Activated naive CD8-positive, alpha-beta T cell treated with anti-CD3 and anti-CD28 coated beads for 36 hours (primary cell): Measurements from ENCODE around the gene UBE2I. TPM values are rescaled to one million over a fixed set of nuclear protein-coding genes. Genes with fewer than 3 reads are reported as not detected.

Experiments
- DNase-seq: peaks from one replicate; pipeline ENCODE4 v3.0.0; 2021
- H3K27ac Mint-ChIP-seq: one replicate; pipeline ENCODE4 v1.8.0; 2022; ENCODE audit warnings: mild to moderate bottlenecking, moderate library complexity, mixed read lengths
- H3K27me3 Mint-ChIP-seq: one replicate; pipeline ENCODE4 v1.8.0; 2022; ENCODE audit warnings: mild to moderate bottlenecking, mixed read lengths
- H3K36me3 Mint-ChIP-seq: one replicate; pipeline ENCODE4 v1.8.0; 2021; ENCODE audit warnings: mild to moderate bottlenecking, mixed read lengths
- H3K4me1 Mint-ChIP-seq: one replicate; pipeline ENCODE4 v1.8.0; 2021; ENCODE audit warnings: mixed read lengths
- H3K4me3 Mint-ChIP-seq: one replicate; pipeline ENCODE4 v1.8.0; 2022; ENCODE audit warnings: mild to moderate bottlenecking, moderate library complexity, mixed read lengths
- H3K9me3 Mint-ChIP-seq: one replicate; pipeline ENCODE4 v1.8.0; 2022; ENCODE audit warnings: mixed read lengths
- total RNA-seq, 2 experiments: library from RNA; stranded (reverse); gene quantifications; one replicate each; pipeline ENCODE4 v1.2.3, GENCODE V29; 2021

Gene UBE2I
- total RNA-seq, 2 experiments from 2014 or later: 280 to 282 TPM

- DNase-seq: no peak
- Mint-ChIP-seq H3K36me3 (peaks cover 25% of the 10 kb centered on the region), H3K4me3 (peak overlapping the region; percentile 32), H3K27ac (peak overlapping the region; percentile 28), H3K4me1 (peaks cover 18% of the 10 kb centered on the region), H3K9me3 (peaks cover 6% of the 10 kb centered on the region), H3K27me3 (no peaks in the 10 kb centered on the region)
These were observed 3.0 kb downstream of the UBE2I start for GRCh38 chr16:1312467-1312816.

- no peak for DNase-seq
- Mint-ChIP-seq H3K36me3 (peaks cover 29% of the 10 kb centered on the region), H3K4me3 (peak overlapping the region; percentile 23), H3K27ac (peak overlapping the region; percentile 28), H3K9me3 (peaks cover 5% of the 10 kb centered on the region), H3K27me3 (no peaks in the 10 kb centered on the region), H3K4me1 (peaks cover 18% of the 10 kb centered on the region)
These were observed 3.5 kb downstream of the UBE2I start for GRCh38 chr16:1312903-1313302.

GRCh38 chr16:1313721-1314369, 4.4 kb downstream of the UBE2I start:
- peaks cover 28% of the 10 kb centered on the region for H3K36me3 Mint-ChIP-seq
- no peaks in the 10 kb centered on the region for H3K9me3 Mint-ChIP-seq
- no peak for DNase-seq
- peaks cover 18% of the 10 kb centered on the region for H3K4me1 Mint-ChIP-seq
- no peak overlapping the region for H3K27ac Mint-ChIP-seq
- H3K27me3 Mint-ChIP-seq: no peaks in the 10 kb centered on the region
- no peak overlapping the region for H3K4me3 Mint-ChIP-seq

DNA sequence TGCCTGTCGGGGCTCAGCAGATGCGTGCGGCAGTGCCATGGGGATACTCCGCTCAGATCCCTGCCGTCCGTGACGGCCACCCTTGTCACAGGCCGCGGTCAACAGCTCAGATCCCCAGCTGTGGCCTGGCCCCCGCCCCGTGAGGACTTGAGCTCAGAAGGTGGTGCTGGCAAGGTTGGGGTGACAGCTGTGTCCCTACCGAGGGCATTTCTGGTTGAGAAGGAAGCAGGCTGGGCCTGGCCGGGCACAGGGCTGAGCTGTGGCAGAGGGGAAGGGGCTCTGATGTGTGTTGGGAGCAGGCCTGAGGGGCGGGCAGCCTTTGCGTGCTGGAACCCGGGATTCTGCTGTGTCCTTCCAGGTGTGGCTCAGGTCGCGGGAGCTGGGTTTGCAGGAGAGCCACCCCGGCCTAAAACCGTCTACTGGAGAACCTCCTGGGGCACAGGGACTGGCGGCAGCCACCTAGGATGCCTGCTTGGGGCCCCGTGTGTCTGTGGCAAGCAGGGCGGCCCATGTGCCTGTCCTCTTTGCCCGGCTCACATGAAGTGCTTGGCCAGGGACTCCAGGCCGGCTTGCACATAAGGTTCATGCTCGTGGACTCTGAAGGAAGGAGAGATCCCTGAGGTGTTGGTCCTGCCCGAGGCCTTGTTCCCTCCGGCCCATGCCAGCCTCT, 5.1 kb downstream of the UBE2I start:
- no peak for DNase-seq
- H3K9me3 Mint-ChIP-seq: no peaks in the 10 kb centered on the region
- no peak overlapping the region for H3K27ac Mint-ChIP-seq
- peaks cover 18% of the 10 kb centered on the region for H3K4me1 Mint-ChIP-seq
- peaks cover 32% of the 10 kb centered on the region for H3K36me3 Mint-ChIP-seq
- H3K27me3 Mint-ChIP-seq: no peaks in the 10 kb centered on the region
- H3K4me3 Mint-ChIP-seq: no peak overlapping the region

GRCh38 chr16:1315081-1316032, 5.9 kb downstream of the UBE2I start:
- Mint-ChIP-seq H3K9me3 (no peaks in the 10 kb centered on the region), H3K36me3 (peaks cover 33% of the 10 kb centered on the region), H3K4me1 (peaks cover 17% of the 10 kb centered on the region), H3K27me3 (no peaks in the 10 kb centered on the region), H3K27ac (no peak overlapping the region), H3K4me3 (no peak overlapping the region)
- no peak for DNase-seq

GRCh38 chr16:1316033-1316405, 6.6 kb downstream of the UBE2I start:
- H3K36me3 Mint-ChIP-seq: peaks cover 27% of the 10 kb centered on the region

DNA sequence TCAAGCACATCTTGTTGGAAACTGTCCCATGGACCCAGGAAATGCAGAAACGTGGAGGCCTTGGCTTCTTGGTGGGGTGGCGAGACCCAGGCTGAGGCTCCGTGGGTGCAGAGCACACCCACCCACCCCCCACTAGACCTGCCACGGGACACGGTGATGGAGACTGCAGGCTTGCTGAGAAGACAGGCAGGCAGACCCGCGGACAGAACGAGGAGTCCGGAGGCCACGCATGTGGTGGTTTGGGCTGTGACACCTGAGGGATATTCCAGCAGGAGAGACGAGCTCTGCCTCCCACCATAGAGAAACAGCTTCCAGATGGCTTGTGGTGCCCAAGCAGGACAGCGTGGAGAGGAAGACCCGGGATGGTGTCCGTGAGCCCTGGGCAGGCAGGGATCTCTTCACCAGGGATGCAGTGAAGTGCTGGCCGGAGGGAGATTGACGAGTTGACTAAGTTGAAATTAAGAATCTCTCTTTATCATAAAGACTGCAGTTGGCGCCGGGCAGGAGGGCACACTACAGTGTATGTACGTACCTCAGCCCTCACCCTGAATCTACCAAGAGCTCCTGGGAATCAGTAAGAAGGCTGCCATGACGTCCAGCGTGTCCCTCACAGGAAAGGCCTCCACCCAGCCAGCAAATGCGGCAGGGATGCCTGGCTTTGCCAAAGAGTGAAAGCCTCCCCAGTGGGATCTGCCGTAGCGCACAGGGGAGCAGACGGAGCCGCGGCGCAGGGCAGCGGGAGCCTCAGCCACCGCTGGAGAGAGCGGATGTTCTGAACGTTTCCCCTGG, 8.2 kb downstream of the UBE2I start:
- Mint-ChIP-seq H3K9me3 (no peaks in the 10 kb centered on the region), H3K4me3 (no peak overlapping the region), H3K27me3 (no peaks in the 10 kb centered on the region), H3K4me1 (peaks cover 7% of the 10 kb centered on the region), H3K36me3 (peaks cover 24% of the 10 kb centered on the region), H3K27ac (no peak overlapping the region)
- no peak for DNase-seq

More at GRCh38 chr16:1316033-1316405, 6.6 kb downstream of the UBE2I start:
- DNase-seq: no peak
- H3K4me3 Mint-ChIP-seq: no peak overlapping the region
- H3K27ac Mint-ChIP-seq: no peak overlapping the region
- no peaks in the 10 kb centered on the region for H3K27me3 Mint-ChIP-seq
- peaks cover 12% of the 10 kb centered on the region for H3K4me1 Mint-ChIP-seq
- H3K9me3 Mint-ChIP-seq: no peaks in the 10 kb centered on the region

- peaks cover 26% of the 10 kb centered on the region for H3K36me3 Mint-ChIP-seq
- no peak for DNase-seq
- no peak overlapping the region for H3K27ac Mint-ChIP-seq
- H3K4me3 Mint-ChIP-seq: no peak overlapping the region
- H3K27me3 Mint-ChIP-seq: no peaks in the 10 kb centered on the region
- H3K9me3 Mint-ChIP-seq: no peaks in the 10 kb centered on the region
- peaks cover 3% of the 10 kb centered on the region for H3K4me1 Mint-ChIP-seq
These were observed 8.8 kb downstream of the UBE2I start for GRCh38 chr16:1318268-1318545.

DNA sequence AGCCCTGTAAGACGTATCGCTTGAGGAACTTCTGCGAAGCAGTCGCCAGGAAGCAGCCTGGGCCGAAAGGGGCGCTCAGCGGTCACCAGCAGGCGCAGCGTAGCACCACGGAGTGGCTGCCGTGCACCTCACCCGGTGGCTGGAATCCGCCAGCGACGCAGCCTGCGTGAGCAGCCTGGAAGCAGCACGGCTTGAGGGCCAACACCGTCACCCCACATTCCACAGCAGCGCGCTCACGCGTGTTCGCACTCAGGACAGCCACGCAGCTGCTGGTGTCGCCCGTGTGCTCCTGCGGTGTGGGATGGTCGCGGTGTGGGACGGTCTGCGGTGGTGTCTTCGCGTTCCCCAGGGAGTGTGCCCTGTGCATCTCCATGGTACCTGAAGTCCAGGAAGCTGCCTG, 9.6 kb downstream of the UBE2I start:
- Mint-ChIP-seq H3K9me3 (no peaks in the 10 kb centered on the region), H3K27ac (no peak overlapping the region), H3K27me3 (no peaks in the 10 kb centered on the region), H3K4me1 (peaks cover 3% of the 10 kb centered on the region), H3K4me3 (no peak overlapping the region), H3K36me3 (peaks cover 31% of the 10 kb centered on the region)
- DNase-seq: no peak

DNA sequence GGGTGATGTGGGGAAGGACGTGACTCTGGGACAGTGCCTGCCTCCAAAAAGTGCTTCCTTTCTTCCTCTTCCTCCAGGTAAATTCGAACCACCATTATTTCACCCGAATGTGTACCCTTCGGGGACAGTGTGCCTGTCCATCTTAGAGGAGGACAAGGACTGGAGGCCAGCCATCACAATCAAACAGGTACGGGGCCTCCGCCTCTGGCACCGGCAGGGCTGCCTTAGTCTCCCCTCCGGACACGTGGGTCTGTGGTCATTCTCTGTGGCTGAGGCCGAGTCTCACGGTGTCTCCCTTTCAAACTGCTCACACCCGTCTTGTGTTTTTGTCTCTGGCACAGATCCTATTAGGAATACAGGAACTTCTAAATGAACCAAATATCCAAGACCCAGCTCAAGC, 10.7 kb downstream of the UBE2I start:
- Mint-ChIP-seq H3K36me3 (peaks cover 31% of the 10 kb centered on the region), H3K27ac (peak overlapping the region; percentile 8), H3K4me3 (no peak overlapping the region), H3K4me1 (peaks cover 3% of the 10 kb centered on the region), H3K27me3 (no peaks in the 10 kb centered on the region), H3K9me3 (no peaks in the 10 kb centered on the region)
- no peak for DNase-seq

- Mint-ChIP-seq H3K9me3 (no peaks in the 10 kb centered on the region), H3K36me3 (peaks cover 29% of the 10 kb centered on the region), H3K4me3 (no peak overlapping the region), H3K27ac (no peak overlapping the region), H3K4me1 (peaks cover 3% of the 10 kb centered on the region), H3K27me3 (no peaks in the 10 kb centered on the region)
- DNase-seq: no peak
These were observed 11.3 kb downstream of the UBE2I start for GRCh38 chr16:1320658-1321240.

GRCh38 chr16:1322407-1322806, 13.0 kb downstream of the UBE2I start:
- no peak for DNase-seq
- Mint-ChIP-seq H3K36me3 (peaks cover 26% of the 10 kb centered on the region), H3K27me3 (no peaks in the 10 kb centered on the region), H3K9me3 (no peaks in the 10 kb centered on the region), H3K27ac (no peak overlapping the region), H3K4me1 (peaks cover 3% of the 10 kb centered on the region), H3K4me3 (no peak overlapping the region)

DNA sequence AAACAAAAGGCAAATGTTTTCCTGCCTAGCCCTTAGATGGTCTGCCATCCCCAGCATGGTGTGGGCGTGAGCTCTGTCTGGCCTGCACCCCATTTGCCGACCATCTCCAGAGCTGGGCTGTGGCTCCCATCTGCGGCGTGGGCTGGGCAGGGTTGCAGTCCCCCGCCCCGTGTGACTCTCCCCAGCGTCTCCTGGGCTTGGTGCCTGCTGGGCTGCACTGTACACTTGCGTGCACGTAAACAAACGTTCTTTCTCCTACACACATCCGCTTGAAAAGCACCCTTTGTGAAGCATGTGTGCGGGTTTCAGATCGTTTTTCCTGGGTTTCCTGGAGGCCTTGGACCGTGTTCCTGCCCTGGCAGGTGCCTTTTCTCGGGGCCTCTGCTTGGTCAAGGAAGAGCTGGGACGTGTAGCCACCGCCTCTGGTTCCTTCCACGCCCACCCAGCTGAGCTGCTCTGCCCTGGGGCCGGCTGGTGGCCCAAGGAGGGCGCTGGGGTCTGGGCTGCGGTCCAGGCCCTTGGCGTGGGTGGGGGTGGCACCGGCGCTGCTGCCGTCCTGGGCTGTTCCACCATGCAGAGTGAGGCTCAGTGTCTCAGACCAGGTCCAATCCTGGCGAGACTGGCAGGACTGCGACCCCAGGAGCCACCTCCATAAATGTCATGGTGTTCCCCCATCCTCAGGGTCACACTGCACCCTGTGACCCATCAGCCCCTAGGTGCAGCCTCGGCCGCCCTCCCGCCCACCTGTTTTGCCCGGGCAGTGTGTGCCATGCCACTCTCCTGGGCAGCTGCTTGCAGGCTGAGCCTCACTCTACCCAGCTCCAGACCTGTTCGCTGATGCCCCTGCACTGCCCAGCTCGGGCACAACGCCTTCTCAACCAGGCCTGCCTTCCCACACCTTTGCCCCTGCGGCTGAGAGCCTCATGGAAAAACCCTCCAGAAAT, 14.1 kb downstream of the UBE2I start:
- Mint-ChIP-seq H3K27me3 (no peaks in the 10 kb centered on the region), H3K4me1 (no peaks in the 10 kb centered on the region), H3K36me3 (peaks cover 17% of the 10 kb centered on the region), H3K4me3 (no peak overlapping the region), H3K27ac (no peak overlapping the region), H3K9me3 (no peaks in the 10 kb centered on the region)
- no peak for DNase-seq
